Breast epithelium (tissue), 4 donors: ENCODE measurements around the gene HMCN2. TPM values are rescaled to one million over a fixed set of nuclear protein-coding genes. Genes with fewer than 3 reads are reported as not detected.

ENCODE experiments used
- DNase-seq, 2 donors: peaks; one replicate each; pipeline ENCODE4 v3.0.0-alpha.2; 2019; ENCODE audit warnings: low spot score in 2 of 2
- H3K27ac ChIP-seq, 2 donors: fragments of 200-600 bp; sonication (generic) in 1 of 2; one replicate each; pipeline ENCODE4 v1.5.1; 2016 to 2019; ENCODE audit warnings: mild to moderate bottlenecking in 1 of 2
- H3K27me3 ChIP-seq, 2 donors: fragments of 200-600 bp; sonication (generic) in 1 of 2; one replicate each; pipeline versions ENCODE4 v1.5.1 to v1.6.0; 2017 to 2019; ENCODE audit warnings: control low read depth in 1 of 2, mild to moderate bottlenecking in 1 of 2
- H3K36me3 ChIP-seq: fragments of 200-600 bp; one replicate; pipeline ENCODE4 v1.5.1; 2019
- H3K4me1 ChIP-seq, 2 donors: fragments of 200-600 bp; sonication (generic); one replicate each; pipeline ENCODE4 v1.5.1; 2016 to 2019; ENCODE audit warnings: control low read depth in 1 of 2
- H3K4me3 ChIP-seq, 3 donors: fragments of 200-600 bp; sonication (generic); 1 replicate in 2 of 3; 2 replicates in 1 of 3; pipeline ENCODE4 v1.5.1; 2016 to 2019; ENCODE audit warnings: mild to moderate bottlenecking in 3 of 3, moderate library complexity in 2 of 3
- H3K9me3 ChIP-seq, 2 donors: fragments of 200-600 bp; sonication (generic) in 1 of 2; one replicate each; pipeline ENCODE4 v1.5.1; 2016 to 2019; ENCODE audit warnings: control low read depth in 1 of 2
- CTCF ChIP-seq, 3 donors: fragments of 450-650 bp; IDR thresholded peaks; one replicate each; pipeline ENCODE4 v1.5.1; 2016 to 2017; ENCODE audit warnings: antibody characterized with exemption in 3 of 3, mild to moderate bottlenecking in 3 of 3, moderate library complexity in 3 of 3
- POLR2A ChIP-seq: fragments of 450-650 bp; IDR thresholded peaks from one replicate; pipeline ENCODE4 v1.6.1; 2016; ENCODE audit warnings: antibody characterized with exemption, mild to moderate bottlenecking, moderate library complexity
- POLR2AphosphoS5 ChIP-seq, 3 donors: sonication (generic); formaldehyde crosslinking; IDR thresholded peaks; one replicate each; pipeline ENCODE4 v1.6.1; 2017; ENCODE audit warnings: antibody characterized with exemption in 3 of 3
- intact Hi-C: fragments of 100-400 bp; cut with DNase I; formaldehyde crosslinking; loops from one replicate; pipeline ENCODE4 v1.15.1; 2023; ENCODE audit warnings: low total_unique reads
- total RNA-seq, 3 donors: library from RNA; depleted of rRNA; stranded (reverse); fragments of >200 nt; gene quantifications; one replicate each; pipeline ENCODE4 v1.1.0, GENCODE V29; 2016

Gene HMCN2
- 1 to 10 TPM in 1 of 3 donors, under 1 TPM in 2; 0.29 to 3.8 (median 0.98) TPM for total RNA-seq

GRCh38 chr9:130265431-130266235 is at the start of gene HMCN2:
Gene HMCN2 (plus strand): TSS chr9:130265760. CDS start chr9:130265879, 119 bp downstream.
- no peak for TF ChIP-seq POLR2AphosphoS5 (IDR thresholded peaks at IDR 0.05)
- no peak for TF ChIP-seq POLR2A
- no peak for TF ChIP-seq CTCF (IDR thresholded peaks at IDR 0.05)
- H3K4me1 ChIP-seq: peaks cover 0 to 9% of the 10 kb centered on the region in 2 donors
- intact Hi-C loops: no loop called here
- peak in 1 of 2 donors; percentile 40 for DNase-seq
- H3K27me3 ChIP-seq: peaks cover 0 to 37% of the 10 kb centered on the region in 2 donors
- no peaks in the 10 kb centered on the region for H3K36me3 ChIP-seq
- no peaks in the 10 kb centered on the region for H3K9me3 ChIP-seq
- no peak within 1 kb of the TSS for H3K27ac ChIP-seq
- H3K4me3 ChIP-seq: peak within 1 kb of the TSS; percentile 18 to 59 (median 56)

GRCh38 chr9:130217838-130218237 is 47.7 kb upstream of the HMCN2 start:
- no peaks in the 10 kb centered on the region for H3K9me3 ChIP-seq
- no peaks in the 10 kb centered on the region for H3K36me3 ChIP-seq
- H3K27me3 ChIP-seq: no peaks in the 10 kb centered on the region
- TF ChIP-seq CTCF (IDR thresholded peaks at IDR 0.05) (no peak), POLR2AphosphoS5 (IDR thresholded peaks at IDR 0.05) (no peak), POLR2A (no peak)
- no peak overlapping the region for H3K27ac ChIP-seq
- no peak overlapping the region for H3K4me3 ChIP-seq
- intact Hi-C loops: no loop called here
- DNase-seq: no peak
- H3K4me1 ChIP-seq: no peaks in the 10 kb centered on the region

GRCh38 chr9:130219661-130220096 is 45.9 kb upstream of the HMCN2 start:
- Histone ChIP-seq H3K4me3 (no peak overlapping the region), H3K9me3 (no peaks in the 10 kb centered on the region), H3K4me1 (no peaks in the 10 kb centered on the region), H3K27me3 (no peaks in the 10 kb centered on the region), H3K27ac (no peak overlapping the region), H3K36me3 (no peaks in the 10 kb centered on the region)
- TF ChIP-seq POLR2A: no peak
- no peak for TF ChIP-seq CTCF (IDR thresholded peaks at IDR 0.05)
- TF ChIP-seq POLR2AphosphoS5 (IDR thresholded peaks at IDR 0.05): no peak
- no peak for DNase-seq
- intact Hi-C loops: loop anchor here (5.0 kb wide), 1 partner anchor 362 kb away; no protein-coding TSS in a partner anchor

GRCh38 chr9:130220352-130220751 is 45.2 kb upstream of the HMCN2 start:
- Histone ChIP-seq H3K27ac (no peak overlapping the region), H3K9me3 (no peaks in the 10 kb centered on the region), H3K4me1 (no peaks in the 10 kb centered on the region), H3K27me3 (no peaks in the 10 kb centered on the region), H3K36me3 (no peaks in the 10 kb centered on the region), H3K4me3 (no peak overlapping the region)
- no peak for DNase-seq
- TF ChIP-seq POLR2A: no peak
- no peak for TF ChIP-seq POLR2AphosphoS5 (IDR thresholded peaks at IDR 0.05)
- TF ChIP-seq CTCF (IDR thresholded peaks at IDR 0.05): no peak
- intact Hi-C loops: loop anchor here (5.0 kb wide), 1 partner anchor 363 kb away; no protein-coding TSS in a partner anchor

- no peak overlapping the region for H3K4me3 ChIP-seq
- intact Hi-C loops: loop anchor here (5.0 kb wide), 1 partner anchor 366 kb away; no protein-coding TSS in a partner anchor
- H3K9me3 ChIP-seq: peaks cover 5 to 9% of the 10 kb centered on the region in 2 donors
- H3K4me1 ChIP-seq: no peaks in the 10 kb centered on the region
- no peak for TF ChIP-seq POLR2AphosphoS5 (IDR thresholded peaks at IDR 0.05)
- TF ChIP-seq CTCF (IDR thresholded peaks at IDR 0.05): no peak
- TF ChIP-seq POLR2A: no peak
- no peaks in the 10 kb centered on the region for H3K27me3 ChIP-seq
- H3K36me3 ChIP-seq: no peaks in the 10 kb centered on the region
- no peak overlapping the region for H3K27ac ChIP-seq
- DNase-seq: no peak
Observed at GRCh38 chr9:130222833-130223232, 42.7 kb upstream of the HMCN2 start.
